Eye (tissue), 1 donor: ENCODE results near the gene DOCK9.

ENCODE experiments used
- DNase-seq: peaks from one replicate; pipeline ENCODE4 v3.0.0-alpha.2; 2015

The DOCK9 gene

DNA sequence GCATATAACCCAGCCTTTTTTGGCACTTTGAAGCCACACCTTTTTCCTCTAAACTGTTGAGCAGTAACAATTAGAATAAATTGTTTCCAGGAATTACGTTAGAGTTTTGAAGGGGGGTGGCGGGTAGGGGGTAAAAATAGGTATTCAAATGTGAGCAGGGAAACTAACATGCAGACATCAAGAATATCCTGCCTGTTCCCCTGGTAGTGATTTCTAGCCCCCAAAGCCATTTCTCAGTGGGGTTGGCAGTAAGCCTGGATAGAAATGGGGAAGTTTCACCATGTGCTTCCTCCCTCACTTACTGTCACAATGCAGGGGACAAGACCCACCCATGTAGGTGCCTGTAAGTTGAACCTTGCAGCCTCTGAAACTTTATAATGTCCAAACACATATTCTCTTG lies 3.8 kb downstream of the DOCK9 start:
- DNase-seq, result no peak

DNA sequence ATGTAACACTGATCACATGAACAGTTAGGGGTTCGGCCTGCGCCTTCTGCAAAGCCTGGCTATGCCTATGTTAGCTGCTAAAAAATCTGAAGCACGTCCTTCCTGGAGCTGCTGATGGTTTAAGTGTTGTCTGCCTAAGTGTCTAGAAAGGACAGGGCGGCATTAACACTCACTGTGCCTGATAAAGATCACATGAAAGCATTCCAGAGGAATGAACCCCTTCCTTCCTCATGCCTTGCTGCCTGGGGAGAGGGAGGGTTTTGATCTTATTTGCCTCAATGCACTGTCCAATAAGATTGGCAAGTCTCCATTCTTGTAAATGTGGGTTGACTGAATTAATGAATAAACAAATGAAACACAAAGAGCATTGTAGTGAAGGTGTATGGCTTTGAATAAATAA lies 5.2 kb downstream of the DOCK9 start:
- DNase-seq, result peak; percentile 37

DNA sequence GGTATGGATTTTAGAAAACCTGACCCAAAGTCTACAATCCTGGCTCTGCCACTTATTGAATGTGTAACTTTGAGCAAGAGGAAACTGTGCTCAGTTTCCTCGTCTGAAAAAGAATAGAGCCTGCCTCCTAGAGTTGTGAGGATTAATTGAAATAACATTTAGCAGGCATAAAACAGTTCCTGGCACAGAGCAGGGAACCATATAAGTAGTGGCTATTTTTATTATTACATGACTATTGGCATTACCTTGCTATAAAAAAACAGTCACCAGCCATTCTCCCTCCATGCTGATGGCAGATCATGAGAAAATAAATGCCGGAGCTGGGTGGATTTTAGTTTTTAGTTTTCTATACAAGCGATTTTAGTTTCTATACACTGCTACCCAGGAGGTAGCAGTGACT lies 5.8 kb downstream of the DOCK9 start:
- DNase-seq, result no peak

DNA sequence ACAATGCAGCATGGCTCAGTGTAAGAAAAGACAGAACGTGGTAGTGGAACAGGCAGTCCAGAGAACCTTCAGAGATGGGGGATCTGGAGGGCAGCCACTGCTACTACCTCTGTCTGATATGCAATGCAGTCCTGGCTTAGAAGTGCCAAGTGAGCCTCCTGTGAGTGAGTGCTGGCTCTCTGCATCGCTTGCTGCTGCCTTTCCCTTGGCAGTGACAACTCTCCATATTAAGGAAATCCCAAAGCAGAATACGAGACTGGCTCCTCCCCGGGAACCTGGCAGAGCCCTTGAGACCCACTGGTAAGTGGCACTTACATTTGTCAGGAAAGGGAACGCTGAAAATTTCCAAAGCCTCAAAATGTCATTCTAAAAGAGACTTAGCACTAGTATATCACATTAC lies 7.5 kb downstream of the DOCK9 start:
- no peak for DNase-seq

DNA sequence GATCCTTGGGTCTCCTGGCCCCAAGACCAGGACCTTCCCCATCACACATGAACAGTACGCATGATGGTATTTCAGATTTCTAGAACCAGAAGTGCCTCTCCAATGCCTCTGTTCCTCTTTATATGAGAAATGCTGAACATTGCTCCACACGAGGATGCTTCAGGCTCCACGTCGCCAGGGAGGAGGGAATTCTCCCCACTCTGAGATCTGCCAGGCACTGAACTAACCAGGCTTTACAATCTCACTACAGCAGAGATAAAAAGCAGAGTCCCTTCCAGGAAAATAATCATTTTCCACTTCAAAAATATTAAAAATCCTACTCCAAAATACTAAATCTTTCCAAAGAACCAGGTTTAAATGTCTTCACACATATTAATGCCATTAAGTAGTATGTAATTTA lies 10.4 kb downstream of the DOCK9 start:
- no peak for DNase-seq

DNA sequence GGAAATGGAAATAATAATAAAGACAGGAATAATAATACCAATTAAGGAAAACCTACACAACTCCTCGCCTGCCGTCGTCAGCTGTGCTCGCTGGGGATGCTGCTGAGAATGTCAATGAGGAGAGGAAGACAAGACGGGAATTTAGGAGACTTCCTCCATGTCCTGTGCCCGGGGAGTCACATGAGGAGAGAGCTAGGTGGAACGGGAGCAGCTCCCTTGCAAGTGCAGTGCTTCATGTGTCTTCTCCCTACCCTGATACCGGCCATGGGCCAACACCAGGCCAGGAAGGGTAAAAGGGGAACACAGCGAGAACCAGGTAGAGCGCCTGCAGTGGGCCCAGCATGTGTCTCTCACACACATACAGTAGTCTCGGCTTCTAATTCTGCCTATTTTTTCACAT lies 11.8 kb downstream of the DOCK9 start:
- DNase-seq, result no peak

DNA sequence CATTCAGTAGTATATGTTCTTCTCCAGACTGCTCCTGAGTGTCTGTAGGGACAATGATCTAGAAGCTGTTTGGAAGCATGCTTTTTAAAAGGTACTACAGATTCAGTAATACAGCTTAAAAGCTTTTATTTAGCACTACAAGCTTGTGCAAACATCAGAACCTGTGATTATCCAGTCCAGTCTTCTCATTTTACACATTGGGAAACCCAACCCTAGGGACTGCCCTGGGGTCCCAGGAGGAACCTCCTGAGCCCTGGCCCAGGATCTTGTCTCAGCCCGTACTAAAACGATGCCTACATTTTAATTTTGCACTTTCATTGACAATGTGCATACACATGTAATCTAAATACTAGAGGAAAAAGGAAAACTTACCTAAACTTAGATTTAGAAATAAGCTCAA lies 12.5 kb downstream of the DOCK9 start:
- no peak for DNase-seq

DNA sequence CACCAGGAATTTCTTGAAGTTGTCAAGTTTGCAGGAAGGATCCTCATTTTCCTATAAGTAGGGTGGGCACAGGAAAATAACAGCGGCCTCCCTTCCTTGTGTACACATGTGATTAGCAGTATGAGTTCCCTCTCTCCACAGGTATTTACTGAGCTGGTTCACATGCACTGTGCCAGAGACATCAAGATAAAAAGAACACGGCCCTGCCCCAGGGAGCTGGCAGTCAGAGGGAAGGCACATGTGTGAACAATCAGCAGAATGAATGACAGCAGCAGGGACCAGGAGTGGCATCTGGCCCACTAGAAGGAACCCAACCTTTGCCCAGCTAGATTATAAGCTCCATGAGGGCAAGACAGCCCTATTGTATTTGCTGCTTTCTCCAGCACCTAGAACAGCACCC lies 13.9 kb downstream of the DOCK9 start:
- no peak for DNase-seq

DNA sequence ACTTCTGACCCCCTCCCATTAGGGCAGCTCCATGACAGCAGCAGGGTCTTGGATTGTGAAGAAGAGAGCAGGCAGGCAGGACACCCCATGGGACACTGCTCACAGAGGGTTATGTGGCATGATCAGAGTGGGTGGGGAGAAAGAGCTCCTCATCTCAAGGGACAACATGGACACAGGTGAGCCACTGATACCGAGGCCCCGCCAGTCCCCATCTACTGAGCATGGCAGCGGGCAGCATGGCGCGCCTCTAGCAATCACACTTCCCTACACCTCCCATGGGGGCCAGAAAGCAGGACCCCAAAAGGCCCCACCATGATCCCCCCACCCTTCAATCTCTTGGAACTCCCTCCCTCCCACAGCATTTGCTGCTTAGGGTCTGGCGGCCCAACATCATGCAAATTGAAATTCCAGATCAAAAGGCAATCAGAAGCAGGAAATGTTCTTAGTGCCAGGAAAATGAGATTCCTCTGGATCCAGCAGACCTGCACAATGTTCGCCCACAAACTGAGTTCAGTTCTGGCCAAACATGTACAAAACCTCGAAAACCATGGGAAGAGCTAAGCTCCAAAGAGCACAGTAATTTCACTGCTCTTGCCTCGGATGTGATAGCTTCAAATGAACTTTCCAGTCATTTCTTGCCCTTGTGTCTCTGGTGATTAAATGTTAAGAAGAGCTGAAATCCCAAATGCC lies 14.8 kb downstream of the DOCK9 start:
- DNase-seq, result no peak

DNA sequence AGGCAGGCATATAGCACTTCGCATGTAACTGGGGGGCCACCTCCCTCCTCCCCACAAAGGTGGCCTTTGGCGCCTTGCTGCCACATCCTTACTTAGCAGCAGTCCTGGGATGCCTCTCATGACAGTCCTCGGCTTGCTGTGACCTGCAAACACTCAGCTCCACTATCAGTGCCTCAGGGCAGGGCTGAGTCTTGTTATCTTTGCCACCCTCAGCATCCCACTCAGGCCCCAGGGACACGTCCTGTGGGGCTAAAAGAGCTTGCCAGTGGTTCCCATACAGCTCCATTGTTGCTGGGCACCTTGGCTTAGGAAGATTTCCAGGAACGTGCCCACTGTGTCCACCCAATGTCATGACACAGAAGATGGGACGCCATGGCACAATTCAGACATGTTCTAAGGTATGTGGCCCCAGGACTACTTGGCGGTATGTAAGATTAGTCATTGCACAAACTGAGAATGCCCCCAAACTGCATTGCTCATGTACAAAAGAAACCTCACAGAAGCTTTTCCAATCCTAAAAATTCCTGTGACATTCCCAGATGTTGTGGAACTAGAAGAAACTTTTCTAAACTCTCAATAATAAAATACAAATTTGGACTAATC lies 16.3 kb downstream of the DOCK9 start:
- DNase-seq, result no peak

DNA sequence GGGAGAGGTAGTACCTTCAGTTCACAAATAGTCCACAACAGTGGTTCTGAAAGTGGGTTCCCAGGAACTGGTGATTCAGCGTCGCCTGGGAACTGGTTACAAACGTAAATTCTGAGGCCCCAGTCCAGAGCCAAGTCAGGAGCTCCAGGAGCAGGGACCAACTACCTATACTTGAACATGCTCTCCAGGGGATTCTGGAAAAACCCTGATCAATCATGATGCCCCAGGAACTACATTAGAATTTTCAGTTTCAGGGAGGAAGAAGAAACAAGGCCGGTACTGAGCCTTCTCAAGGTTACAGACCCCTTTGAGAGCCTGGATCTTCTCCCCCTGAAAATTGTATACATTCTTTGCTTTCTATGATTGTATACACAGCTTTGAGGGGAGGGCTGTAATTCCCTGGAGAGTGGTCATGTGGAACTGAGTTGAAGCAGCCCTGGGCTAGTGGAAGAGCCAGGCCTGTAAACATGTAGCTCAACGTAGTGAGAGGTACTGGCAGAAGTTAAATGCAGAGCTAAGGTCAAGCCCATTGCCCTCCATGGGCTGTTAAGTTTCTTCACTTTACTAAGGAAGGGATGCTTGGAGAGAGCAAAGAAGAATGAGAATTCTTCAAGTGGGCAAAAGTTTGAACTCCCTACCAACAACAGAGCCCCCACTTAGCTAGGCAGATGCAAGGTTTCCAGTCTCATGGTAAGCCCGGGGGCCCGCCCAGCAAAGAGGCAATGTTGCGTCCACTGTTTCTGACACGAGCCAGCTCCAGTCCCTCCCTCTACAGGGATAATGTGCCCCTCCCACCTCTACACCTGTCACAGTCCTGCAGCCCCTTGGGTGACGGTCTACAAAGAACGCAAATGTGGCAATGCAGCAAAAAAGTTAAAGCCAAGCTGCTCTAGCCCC lies 17.0 kb downstream of the DOCK9 start:
- DNase-seq, result no peak

DNA sequence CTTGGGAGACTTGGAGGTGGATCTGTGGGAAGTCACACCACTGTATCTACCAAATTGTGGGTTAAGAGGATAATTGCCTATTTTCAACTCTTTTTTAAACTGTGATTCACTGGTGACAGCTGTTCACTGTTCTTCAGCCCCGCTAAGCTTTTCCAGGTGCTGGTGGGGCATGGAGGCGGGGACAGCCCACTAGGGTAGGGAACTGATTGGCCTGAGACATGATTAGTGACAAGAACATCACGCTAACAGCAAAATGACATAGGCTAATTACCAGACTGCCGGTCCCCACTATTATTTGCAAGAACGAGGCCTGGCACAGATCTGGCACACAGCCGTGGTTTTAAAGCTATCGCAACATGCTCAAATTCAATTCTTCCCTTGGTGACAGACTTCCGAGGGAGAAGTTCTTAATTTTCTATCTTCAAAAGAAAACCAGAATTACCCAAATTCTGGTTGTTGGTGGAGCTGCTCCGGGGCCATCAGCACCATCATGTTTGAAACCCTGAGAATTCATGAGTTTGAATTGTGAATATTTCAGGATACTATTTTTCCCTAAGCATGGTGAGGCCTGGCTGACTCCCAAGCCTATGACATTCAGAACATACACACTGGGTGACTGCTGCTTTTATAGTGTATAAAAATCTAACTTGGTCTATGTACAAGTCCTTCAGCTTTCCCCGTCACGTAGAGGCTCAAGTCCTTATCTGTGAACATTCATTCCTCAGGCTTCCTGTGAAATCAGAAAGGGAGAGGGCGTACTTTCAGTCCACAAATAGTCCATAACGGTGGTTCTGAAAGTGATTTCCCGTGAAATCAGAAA lies 17.9 kb downstream of the DOCK9 start:
- peak; percentile 34 for DNase-seq

DNA sequence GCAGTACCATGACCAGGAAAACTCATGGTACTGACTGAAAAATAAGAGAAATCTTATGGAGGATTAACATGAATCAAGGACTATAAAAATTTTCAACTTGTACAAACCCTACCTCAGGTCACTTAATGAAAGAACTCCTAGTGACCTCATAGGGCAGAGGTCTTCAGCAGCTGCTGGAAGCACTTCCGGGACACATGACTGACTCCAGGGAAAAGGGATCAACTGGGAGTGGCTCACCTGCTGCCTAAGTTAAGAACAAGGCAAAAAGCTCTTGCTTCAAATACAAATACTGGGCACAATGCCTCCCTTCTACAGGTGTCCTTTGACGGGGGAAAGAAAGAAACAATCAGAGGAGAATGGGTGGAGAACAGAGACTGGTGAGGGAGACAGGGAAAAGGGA lies 18.6 kb downstream of the DOCK9 start:
- DNase-seq, result no peak

DNA sequence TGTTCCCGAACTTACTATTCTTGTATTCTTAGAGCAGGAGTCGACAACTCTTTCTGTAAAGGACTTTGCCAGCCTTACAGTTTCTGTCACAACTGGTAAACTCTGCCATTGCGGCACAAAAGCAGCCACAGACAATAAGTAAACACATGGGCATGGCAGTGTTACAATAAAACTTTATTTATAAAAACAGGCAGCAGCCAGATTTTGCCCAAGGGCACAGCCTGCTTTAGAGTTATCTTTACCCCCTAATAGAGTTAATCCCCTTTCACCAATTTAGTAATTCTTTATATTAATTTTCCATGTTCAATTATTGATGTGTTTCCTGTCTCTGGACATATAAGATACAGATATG lies 19.4 kb downstream of the DOCK9 start:
- no peak for DNase-seq

DNA sequence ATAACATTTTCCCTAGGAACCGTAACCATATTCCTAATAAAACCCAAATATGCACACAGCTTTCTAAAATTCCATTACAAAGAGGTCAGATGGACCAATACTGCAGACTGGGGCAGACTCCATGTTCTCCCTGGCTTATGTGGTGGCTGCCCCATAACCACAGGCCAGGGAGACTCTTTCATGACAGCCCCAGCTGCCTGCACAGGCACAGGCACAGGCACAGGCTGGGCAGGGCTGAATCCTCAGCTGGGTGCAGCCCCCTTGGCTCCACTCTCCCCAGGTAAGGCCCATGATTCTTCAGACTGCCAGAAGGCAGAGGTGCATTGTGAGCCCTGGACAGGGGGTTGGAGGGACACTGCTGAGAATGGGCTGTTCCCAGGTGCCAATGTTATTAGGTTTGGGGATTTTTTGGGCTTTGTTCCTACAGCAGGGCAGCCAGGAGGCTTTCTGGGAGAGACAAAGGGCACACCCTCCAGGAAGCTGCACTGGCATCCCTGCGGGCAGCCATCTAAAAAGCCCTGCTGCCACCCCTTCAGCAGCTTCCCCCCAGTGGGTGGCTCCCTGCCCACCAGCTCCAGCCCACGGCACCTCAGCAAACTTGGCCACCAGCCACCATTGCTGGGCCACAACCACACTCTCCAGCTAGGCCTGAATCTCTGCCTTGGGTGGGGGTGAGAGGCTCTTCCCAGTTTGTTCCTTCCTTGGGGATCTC lies 20.0 kb downstream of the DOCK9 start:
- DNase-seq, result no peak

DNA sequence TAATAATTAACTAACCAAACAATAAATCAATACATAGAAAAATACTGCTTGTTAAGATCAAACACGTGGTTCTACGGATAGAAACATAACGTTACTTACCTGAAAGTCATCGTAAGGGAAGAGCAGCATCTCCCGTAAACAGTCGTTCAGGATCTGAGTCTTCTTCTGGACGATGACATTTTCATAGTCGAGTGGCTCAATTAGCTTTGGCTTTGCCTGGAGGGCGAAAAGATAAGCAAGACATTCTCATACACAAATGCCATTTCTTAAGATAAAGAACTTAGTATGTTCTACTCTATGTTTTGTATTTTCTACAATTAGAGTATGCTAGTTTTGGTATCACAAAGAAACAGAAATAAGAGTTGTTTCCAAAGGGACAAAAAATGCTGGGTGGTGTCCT lies 22.5 kb downstream of the DOCK9 start:
- DNase-seq, result no peak

DNA sequence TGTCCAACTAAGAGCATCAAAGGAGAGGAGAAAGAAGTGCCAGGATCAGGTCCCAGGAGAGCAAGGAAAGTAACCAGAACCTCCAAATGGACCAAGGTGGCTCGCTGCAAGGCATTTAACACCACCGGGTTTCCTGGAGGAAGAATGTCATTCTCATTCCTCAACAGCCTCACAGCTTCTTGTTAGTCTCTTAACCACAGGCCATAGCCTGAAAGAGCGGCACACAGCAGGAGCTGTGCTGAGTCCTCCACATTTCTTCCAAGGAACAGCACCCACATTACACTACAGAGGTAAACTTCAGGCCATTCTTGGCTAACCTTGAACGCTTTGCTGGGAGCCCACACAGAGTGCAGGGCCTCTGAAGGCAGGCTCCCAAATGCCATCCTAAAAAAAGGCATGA lies 23.6 kb downstream of the DOCK9 start:
- no peak for DNase-seq

DNA sequence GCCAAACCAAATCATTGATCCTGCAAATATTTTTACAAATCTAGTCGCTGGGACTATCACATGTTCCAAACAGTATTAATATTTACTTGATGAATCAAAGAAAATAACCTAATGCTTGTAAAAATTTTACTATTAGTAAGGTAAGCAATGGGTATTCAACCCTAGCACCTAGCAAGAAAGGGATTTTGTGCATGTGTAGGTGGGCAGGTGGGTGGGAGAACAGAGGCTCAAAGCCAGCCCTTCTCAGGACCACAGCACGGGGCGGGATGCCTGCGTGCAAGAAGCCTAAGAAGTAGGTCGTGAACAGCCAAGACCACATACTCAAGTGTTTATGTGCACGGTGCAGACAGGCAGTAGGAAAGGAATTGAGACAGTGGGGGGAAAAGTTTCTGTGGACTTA lies 26.6 kb downstream of the DOCK9 start:
- no peak for DNase-seq

DNA sequence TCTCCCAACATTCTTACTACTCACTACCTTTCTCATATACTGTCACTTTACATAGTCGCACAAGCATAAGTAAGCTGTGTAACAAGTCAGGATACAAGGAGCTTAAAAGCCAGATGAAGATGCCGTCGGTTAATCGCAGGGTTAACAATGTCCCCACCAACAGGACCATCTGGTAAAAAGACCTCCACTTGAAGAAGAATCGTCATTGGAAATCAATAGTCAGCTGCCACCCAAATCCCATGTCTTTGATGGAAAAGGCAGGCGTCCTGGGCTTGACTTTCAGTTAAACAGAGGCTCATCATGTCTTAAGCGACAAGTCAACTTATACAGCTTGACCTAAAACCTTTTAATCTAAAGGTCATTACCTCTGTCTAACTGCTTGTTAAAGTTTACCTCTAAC lies 27.2 kb downstream of the DOCK9 start:
- peak; percentile 30 for DNase-seq

DNA sequence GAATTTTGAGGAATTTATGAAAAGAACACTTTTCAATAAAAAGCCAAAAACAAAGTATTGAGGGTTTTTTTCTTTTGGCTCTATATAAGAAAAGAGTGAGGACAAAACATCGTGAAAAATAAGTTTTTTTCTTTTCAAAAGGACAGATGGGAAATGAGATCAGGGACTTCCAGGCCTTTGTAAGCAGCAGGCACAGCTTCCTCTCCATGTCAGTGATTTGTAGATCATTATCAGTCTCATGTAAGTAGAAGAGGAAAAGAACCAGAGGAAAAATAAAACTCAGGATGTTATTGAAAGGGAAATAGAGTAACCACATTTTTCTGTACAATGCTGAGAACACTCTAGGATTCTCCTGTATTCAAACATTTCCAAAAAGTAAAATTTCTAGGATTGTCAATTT lies 29.9 kb downstream of the DOCK9 start:
- no peak for DNase-seq

DNA sequence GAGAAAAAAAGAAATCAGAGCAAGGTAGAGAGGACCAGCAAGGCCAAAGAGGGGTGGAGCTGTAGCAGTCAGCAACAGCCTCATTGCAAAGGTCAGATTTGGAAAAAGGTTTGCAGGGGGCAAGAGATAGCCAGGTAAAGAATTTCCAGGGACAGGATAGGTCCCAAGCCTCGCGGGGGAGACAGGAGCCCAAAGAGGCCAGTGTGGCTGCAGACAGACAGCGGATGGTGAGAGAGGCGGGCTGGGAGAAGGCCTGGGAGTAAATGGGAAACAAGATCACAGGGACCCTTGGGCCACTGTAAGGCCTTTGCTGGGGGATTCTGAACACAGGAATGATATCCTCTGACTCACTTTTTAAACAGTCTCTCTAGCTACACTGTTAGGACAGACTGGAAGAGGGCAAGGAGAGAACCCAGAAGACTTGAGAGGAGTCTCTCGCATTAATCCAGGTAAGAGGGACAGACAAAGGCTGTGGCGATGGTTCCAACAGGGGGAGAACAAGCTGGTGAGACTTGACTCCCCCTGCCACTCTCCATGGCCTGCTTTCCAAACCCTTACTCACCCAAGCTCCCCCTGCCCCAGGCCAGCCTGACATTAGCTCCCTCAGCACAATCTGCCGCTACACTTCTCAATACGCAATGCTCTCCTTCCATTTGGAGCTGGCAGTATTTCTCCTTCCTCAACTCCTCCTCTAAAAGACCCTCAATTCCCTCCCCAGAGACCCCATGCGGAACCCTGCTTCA lies 31.8 kb downstream of the DOCK9 start:
- no peak for DNase-seq

DNA sequence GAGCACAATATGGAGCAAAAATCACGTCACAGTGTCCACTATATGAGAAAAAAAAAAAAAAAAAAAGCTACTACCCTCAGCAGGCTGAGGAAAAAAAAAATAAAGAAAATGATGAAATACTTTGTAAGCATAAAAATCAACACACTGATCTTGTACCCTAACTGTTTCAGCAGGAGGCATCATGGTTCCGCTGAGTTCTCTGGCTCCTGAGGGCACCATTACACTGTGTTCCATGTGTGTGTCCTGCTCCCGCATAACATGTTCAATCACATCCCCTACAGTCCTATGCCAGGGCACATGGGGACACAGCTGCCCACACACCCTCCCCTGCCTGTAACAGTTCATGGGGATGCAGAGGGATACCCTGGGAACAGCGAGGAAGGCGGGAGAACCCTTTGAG lies 33.5 kb downstream of the DOCK9 start:
- no peak for DNase-seq
